Stimulated activated CD4-positive, alpha-beta T cell treated with anti-CD3 and anti-CD28 coated beads, Interleukin-2, amount 100 ng/mL, for 48 hours (primary cell): ENCODE results near the gene VPS9D1.
A peak's percentile ranks its signal among the peaks of the same experiment; 100 is the strongest.
"Not testable (repeated sequence)": the region's sequence is repeated elsewhere in the genome, so short reads cannot be mapped to it uniquely, and the experiment has no call there.

Source experiments
- DNase-seq, 2 donors: peaks; one replicate each; pipeline ENCODE4 v3.0.0-alpha.2; 2020

VPS9D1 gene

DNA sequence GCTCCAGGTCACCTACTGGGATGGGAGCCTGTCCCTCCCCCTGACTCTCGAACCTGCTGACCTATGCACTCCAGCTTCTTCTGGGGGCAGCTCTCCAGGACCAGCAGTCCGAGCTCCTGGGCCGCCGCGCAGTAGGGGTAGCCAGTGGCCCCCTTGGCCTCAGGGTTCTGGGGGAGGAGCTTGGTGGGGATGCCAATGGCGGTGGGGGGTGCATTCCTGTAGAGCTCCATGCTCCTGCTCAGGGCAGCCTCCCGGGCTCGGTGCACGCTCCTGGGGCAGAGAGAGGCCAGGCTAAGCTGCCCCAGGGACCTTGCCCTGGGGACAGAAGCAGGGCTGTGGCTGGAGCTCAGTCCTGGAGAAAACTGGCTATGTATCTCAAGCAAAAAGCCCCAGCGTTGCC is 11.5 kb downstream of the VPS9D1 start:
- no peak for DNase-seq

- DNase-seq = no peak
These were observed 12.2 kb downstream of the VPS9D1 start for GRCh38 chr16:89708481-89708931.

DNA sequence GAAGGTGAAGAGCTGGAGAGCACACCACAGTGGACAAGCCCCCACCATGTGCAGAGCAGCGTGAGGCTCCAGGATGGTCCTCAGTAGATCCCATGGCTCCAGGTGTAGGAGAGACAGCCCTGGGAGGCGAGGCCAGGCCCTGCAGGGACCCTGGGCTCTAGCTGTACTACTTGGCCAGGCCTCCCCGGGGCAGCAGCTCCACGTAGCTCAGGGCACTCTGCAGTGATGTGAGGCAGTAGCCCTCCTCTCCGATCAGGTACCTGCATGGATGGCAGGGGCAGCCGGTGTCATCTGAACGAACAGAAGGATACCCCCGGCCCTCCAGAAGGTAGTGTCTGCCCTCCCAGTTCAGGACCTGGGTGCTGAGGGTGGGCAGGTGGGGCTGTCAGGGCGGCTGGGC is 13.0 kb downstream of the VPS9D1 start:
- no peak for DNase-seq

DNA sequence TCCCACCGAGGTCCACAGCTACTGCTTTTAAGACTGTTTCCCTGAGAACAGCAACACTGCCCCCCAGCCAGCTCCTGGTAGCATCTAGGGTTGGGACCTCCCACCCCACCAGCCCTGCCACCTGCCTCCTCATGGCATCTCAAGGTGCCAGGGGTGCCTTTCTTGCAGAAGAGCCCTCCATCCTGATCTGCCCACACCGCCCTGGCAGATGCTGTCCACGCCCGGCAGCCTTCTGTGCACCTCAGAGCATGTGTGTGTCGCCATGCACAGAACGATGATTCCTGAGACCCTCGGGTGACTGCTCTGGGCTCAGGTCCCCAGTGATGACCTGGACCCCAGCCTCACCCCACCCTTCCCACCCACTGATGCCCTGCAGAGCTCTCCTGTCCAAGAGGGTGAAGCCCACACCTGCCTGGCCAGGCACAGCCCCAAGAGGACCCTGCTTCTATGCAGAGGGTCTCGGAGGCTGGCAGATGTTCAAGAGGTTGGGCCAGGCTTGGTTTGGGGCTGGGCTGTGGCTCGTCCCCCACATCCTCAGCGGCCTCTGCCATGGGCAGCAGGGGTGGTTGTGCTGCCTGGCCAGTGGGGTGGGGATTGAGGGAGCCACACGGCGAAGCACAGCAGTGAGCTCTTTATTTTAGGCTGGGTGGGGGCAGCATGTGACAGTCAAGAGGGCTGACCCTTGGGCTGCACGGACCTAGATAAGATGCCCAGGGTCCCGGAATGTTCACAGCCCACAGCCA is 14.0 kb downstream of the VPS9D1 start:
- DNase-seq = no peak

- DNase-seq = no peak
These were observed 15.7 kb downstream of the VPS9D1 start for GRCh38 chr16:89705006-89705405.

DNA sequence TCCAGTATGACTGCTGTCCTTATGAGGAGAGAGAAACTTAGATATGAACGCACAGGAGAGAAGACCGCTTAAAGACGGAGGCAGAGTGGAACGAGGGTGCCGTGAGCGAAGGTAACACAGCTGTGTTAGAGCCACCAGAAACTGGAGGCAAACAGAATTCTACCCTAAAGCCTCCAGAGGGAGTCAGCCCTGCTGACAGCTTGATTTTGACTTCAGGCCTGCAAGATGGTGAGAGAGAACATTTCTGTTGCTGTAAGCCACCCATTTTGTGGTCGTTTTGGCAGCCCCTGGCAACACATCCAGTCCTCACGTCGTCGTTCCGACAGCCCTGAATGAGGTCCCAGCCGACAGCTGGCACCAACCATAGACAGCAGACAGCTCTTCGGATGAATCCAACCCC is 16.4 kb downstream of the VPS9D1 start:
- no peak for DNase-seq

DNA sequence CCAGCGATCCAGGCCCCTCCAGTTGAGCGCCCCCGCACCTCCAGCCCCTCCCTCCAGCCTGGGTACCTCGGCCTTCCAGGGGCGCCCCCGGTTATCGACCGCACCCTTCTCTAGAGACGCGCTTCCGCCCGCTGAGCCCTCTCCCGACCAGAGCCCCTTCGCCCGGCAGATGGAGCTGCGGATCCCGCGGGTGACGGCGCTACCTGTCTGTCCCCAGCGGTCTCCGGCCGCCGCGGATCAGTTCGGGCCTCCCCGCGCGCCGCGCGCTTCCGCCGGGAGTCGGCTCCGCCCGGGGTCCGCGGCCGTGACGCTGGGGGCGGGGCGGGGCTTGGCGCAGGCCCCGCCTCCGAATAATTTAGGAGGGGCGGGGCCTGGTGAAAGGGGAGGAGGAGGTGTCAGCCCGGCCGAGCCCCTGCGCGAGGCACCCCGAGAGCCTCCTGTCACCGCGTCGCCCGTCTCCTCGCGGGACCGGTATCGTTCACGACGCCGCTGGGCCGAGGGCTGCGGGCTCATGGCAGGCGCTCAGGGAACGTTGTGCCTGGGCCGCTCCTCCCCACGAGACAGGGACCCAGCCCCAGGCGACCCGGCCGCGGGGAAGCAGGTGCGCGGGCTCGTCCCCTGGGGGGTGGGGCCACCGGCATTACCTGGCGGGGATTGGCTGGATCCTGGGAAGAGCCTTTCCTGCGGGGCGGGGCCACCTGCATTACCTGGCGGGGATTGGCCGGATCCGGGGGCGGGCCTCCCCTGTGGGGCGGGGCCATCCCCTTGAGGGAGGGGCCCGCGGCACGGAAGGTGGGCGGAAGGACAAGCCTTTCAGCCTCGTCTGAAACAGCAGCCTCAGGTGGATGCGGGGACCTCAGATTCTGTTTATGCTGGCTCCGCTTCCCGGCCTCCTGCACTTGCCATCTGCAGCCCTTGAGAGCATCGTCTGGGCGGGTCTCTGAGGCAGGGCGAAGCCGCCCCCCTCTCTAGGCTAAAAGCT is 19.0 kb downstream of the VPS9D1 start, which contains the start of gene SPATA2L:
TSS of gene SPATA2L (minus strand) at position 281 of the 982 bp plus-strand sequence. CDS start 473 bp downstream, outside the sequence.
- DNase-seq = peak; percentile 92 to 97

GRCh38 chr16:89700649-89701424 is 19.9 kb downstream of the VPS9D1 start:
- DNase-seq = peak in 1 of 2 donors; percentile 44

DNA sequence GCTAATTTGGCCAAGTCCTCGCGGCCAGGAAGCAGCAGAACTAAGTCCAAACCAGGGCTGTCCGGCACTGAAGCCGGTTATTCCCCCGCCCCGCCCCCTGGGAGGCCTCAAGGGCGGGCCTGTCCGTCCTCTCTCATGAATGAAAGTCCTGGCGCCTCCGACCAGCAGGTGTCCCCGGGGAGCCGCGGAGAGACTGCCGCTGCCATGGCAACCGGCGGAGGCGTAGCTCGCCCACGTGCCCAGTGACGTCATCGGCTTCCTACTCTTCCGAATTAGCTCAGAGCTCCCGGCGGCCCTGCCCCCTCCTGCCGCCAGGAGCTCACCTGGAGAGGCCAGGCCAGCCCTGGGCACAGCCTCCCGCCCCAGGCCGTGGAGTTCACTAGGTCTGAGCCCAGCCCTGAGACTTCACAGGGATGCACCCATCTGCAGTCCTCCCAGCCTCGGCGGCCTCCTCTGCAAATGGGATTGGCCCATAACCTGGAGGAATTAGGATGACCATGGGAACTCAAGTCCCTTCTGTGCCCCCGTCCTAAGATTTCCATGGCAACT is 20.5 kb downstream of the VPS9D1 start:
- DNase-seq = peak; percentile 97 to 98

DNA sequence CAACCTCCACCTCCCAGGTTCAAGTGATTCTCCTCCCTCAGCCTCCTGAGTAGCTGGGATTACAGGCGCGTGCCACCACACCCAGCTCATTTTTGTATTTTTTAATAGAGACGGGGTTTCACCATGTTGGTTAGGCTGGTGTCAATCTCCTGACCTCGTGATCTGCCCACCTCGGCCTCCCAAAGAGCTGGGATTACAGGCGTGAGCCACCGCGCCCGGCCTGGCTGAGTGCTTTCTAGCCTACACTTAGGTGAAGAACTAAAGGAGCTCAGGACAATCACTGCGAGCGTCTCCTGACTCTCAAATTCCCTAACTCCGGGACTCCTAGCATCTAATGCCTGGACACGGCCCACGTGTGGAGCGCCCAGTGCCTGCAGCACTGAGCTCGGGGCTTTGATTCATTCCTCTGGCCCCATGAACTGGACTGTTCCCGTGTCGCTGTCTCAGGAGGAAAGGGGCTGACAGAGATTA is 21.0 kb downstream of the VPS9D1 start:
- not testable (repeated sequence) for DNase-seq

GRCh38 chr16:89698717-89699116 is 22.0 kb downstream of the VPS9D1 start:
- DNase-seq = not testable (repeated sequence)

- no peak for DNase-seq
These were observed 22.9 kb downstream of the VPS9D1 start for GRCh38 chr16:89697616-89698331.

- DNase-seq = no peak
These were observed 23.5 kb downstream of the VPS9D1 start for GRCh38 chr16:89697161-89697615.

GRCh38 chr16:89696670-89697128 is 24.0 kb downstream of the VPS9D1 start:
- no peak for DNase-seq

DNA sequence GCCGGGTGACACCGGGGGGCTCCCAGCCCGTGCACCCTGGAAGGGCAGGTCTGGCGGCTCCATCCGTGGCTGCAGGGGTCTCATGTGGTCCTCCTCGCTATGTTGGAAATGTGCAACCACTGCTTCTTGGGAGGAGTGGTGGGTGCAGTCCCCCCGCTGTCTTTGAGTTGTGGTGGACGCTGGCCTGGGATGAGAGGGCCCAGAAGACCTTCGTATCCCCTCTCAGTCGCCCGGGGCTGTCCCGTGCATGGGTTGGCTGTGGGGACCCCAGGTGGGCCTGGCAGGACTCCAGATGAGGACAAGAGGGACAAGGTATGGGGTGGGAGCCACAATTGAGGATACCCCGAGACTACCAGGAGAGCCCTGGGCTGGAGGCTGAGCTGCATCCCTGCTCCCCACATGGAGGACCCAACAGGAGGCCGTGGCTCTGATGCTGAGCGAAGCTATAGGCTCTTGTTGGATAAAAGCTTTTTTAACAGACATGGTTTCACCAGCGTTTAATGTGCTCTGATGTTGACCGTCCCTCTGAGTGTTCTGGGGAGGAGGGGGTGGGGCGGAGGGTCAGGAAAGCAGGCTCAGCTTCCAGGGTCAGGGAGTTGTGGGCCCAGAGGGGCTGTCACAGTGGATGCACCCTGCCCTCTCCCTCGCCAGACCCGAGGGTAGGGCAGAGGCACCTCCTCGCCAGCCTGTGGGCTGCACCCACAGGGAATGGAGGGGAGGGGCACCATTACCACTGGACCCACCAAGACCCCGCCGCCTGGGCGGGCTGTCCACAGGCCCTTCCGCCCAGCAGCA is 24.6 kb downstream of the VPS9D1 start:
- DNase-seq = no peak

- no peak for DNase-seq
These were observed 25.4 kb downstream of the VPS9D1 start for GRCh38 chr16:89695086-89695874.

GRCh38 chr16:89694784-89695085 is 26.0 kb downstream of the VPS9D1 start:
- not testable (repeated sequence) for DNase-seq

DNA sequence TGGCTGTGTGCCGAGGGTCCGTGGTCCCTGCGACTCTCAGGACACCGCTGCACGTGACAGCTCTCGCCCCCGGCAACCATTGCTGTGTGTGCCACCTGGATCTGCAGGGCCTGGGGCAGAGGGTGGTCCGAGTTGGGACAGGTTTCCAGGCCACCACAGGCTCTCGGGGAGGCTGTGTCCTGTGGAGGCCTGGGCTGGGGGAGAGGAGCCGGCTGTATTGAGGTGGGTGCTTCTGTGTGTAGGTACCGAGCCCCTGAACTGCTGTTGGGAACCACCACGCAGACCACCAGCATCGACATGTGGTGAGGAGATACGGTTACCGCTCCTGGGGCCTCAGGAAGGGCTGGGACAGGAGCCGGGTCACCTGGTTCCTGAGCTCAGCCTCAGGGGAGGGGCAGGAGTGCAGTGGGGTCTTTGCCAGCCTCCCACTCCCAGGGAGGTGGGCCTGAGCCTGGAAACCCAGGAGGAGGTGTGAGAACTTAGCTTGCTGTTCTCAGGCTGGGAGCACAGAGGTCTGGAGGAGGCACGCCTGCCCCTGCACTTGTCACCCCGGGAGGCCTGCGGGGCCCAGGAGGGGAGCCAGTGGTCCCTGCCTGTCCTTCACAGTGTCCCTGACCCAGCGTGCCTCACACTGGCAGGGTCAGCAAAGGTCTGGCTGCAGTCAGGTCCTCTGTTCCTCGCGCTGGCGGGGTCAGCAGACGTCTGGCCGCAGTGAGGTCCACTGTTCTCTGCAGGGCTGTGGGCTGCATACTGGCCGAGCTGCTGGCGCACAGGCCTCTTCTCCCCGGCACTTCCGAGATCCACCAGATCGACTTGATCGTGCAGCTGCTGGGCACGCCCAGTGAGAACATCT is 26.5 kb downstream of the VPS9D1 start:
- no peak for DNase-seq

DNA sequence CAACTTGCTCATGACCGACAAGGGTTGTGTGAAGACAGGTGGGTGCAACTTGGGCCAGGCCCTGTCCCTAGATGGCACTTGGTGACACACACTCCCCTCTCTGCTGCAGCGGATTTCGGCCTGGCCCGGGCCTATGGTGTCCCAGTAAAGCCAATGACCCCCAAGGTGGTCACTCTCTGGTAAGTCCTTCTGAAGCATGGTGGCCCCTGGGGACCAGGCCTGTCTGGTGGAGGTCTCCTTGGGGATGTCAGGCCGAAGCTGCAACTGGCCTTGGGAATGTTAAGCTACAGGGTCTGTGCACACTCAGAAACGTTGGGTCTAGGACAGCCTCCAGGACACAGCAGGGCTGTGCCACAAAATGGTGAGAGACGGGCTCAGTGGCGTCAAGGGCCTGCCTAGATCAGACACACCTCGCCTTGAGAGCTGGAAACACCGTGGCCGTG is 27.4 kb downstream of the VPS9D1 start:
- no peak for DNase-seq
